SKM-1 (cell line): ENCODE measurements around the gene ABCC8.

Experiments used
- DNase-seq: peaks from one replicate; lab custom pipeline; 2025; ENCODE audit not compliant: unreplicated experiment; lab: John Stamatoyannopoulos, UW

ABCC8 gene

DNA sequence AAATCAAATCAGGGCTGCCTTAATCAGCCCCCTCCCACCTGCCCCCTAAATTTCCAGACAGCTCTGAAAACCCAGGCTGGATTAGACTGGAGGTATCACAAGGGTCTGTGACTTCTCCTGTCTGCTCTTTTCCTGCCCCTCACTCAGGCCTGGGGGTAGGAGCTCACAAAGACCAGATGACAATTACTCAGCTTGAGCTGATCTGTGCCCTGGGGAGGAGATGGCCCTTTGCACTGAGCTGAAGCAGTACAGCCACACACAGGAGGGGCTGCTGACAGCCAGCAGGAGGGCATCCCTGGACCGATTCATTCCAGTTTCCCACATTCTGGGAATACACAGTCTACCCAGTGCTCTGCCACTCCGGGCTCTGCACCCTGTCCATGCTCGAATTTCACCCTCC lies 4.2 kb downstream of the ABCC8 start:
- no peak for DNase-seq

GRCh38 chr11:17471501-17471900 lies 5.1 kb downstream of the ABCC8 start:
- no peak for DNase-seq

DNA sequence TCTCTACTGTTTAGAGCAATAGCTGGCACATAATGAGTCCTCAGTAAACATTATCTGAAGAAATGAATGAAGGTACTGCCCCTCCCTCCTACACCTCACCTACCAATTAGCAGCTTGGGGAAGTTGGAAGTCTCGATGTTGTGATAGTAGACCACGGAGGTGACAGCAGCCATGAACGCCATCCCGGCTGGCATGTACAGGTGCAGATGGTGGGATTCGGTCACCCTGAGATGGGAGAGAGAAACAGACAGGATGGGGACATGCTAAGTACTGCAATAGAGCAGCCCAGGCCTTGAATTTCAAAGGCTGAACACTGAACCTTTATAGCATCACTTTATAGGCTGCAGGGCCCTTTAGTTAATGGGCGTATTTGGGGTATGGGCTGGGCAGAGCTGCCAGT lies 6.6 kb downstream of the ABCC8 start:
- no peak for DNase-seq

- DNase-seq, result no peak
Measured at GRCh38 chr11:17468122-17468521, 8.5 kb downstream of the ABCC8 start.

- no peak for DNase-seq
Measured at GRCh38 chr11:17463546-17464174, 13.0 kb downstream of the ABCC8 start.

DNA sequence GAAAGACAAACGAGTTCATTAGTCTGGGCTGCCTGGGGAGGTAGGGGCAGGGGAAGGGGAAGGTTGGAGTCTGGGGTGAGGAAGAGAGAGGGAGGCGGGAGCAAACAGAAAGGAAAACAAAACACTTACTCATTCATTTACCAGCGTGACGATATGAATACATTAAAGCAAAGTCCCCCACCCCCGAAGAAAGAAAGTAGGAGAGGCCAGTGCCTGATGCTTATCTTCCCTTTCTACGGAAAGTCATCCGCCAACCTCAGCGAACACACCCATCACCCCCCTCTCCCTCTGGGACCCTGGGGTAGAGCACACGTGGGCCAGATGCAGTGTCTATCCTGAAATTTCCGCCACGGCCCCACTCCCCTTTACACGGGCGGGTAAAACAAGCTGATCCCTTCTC lies 13.7 kb downstream of the ABCC8 start:
- DNase-seq, result no peak

DNA sequence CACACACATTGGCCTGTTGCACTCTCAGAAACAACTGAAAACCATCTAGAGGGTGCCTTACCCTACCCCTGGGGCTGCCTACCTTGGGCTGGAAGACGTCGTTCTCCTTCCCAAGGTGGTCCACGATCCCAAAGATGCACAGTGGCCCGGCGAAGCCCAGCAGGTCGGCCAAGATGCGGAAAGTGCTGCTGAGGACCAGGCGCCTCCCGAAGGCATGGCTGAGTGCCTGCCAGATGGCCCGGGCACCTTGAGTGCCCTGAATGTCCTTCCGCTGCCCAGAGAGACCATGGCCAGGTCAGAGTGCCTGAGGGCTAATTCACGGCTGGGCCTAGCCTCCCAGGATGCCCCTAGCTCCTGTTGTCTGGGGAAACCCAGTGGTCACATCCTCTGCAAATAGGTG lies 16.2 kb downstream of the ABCC8 start:
- no peak for DNase-seq

DNA sequence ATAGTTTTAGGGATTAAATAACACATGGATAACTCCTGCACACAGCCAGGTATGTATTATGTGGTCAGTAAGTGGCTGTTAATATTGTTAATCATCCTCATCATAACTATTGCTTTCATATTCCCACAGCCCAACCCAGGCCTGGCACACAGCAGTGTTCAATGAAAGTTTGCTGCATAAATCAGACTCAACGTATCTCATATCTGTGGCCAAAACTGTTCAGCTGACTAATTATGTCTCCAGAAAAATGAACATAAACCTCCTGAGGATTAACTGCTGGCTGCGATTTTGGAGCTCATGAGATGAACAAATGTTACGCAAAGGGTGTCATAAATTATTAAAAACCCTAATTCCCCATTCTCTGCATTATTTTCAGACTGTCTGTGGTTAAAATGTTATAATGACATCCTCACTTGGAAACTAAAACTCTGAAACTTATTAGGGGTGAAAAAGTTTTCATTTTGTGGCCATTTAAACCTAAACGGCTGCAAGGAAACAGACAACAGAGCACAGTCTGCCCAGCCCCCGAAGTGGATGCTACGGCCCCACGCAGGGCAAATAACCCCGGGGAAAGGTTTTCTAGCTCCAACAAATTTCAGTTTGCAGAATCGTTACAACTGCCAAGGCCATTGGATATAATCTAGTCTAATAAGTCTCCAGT lies 17.3 kb downstream of the ABCC8 start:
- DNase-seq, result no peak

DNA sequence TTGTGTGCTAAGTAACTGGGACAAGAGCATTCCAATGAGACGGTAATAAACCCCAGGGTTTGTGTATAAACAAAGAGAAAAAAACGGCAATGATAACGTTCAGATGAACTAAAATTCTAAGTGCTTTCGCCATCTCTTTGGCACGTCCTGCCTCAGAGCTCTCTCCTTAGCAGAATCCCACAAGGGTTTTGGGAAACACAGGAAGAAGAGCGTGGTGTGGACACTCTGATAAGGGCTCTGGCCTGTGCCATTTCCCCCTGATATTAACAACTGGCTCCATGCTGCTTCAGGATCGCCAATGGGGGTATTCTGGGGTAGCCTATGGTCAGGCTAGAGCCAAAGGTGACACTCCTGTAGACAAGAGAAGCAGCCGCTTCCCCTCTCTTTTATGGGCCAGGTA lies 18.4 kb downstream of the ABCC8 start:
- no peak for DNase-seq

DNA sequence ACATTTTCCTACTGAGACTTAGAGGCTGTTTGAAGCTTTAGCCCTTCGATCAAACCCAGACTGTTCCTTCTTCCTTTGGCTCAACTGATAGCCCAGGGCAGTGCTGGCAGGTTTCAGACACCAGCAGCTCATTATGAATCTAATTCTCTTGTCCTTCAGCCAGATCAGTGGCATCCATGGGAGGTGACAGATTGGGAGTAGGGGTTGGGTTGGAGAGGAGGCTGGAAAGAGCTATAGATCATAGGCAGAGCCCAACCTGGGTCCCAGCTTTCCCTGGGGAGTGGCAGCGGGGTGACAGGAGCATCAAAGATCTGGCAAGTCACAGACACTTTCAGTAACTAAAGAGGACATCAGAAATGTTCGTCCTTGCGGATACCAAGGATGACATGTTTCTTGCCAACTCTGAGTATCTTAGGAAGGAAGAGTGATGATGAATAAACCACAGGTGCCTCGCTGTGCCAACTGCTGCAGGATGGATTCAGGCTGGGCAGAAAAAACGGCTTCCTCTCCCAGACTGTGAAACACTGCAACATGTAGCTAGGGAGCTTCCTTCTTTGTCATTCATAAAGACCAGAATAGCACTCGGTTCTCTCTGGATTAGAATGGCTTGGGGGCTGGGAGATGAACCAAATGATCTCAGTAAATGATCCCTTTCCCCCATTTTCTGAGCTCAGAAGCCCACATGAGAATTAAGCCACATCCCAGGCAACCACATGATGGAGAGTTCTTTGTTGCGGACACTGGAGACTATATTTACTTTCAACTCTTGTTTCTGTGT lies 19.1 kb downstream of the ABCC8 start:
- no peak for DNase-seq

DNA sequence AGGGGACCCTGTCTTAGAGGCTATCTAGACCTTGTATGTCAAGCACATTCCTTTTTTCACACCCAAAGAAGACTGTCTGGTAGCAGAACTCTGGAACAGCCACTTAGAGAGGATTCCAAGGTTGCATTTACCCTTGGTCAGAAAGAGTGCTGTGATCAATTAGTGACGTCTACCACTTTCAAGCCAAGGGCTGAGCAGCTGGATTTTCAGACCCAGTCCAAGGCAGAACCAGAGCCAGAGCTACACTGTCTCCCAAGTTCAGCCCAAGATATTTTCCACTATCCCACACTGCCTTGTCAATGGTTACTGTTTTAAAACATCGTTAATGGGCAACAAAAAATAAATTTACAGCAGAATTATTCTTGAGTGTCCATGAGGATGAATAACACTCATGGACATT lies 24.0 kb downstream of the ABCC8 start:
- DNase-seq, result no peak

DNA sequence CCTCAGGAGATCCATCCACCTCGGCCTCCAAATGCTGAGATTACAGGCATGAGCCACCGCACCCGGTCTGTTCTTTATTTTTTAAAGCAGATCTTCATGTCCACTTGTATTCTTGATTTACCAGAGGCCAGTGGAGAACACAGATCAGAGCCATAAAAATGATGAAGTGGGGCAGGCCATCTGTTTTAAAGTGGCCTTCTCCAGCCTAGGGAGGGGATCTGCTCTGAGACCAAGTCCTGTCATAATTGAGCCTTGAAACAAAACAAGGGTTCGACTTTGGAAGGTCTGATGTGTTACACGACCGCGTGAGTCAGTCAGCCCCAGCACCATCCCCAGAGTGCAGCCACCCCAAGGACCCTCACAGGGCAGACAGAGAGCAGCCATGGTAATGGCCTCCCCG lies 27.5 kb downstream of the ABCC8 start:
- no peak for DNase-seq

- no peak for DNase-seq
Measured at GRCh38 chr11:17446482-17446881, 30.2 kb downstream of the ABCC8 start.

DNA sequence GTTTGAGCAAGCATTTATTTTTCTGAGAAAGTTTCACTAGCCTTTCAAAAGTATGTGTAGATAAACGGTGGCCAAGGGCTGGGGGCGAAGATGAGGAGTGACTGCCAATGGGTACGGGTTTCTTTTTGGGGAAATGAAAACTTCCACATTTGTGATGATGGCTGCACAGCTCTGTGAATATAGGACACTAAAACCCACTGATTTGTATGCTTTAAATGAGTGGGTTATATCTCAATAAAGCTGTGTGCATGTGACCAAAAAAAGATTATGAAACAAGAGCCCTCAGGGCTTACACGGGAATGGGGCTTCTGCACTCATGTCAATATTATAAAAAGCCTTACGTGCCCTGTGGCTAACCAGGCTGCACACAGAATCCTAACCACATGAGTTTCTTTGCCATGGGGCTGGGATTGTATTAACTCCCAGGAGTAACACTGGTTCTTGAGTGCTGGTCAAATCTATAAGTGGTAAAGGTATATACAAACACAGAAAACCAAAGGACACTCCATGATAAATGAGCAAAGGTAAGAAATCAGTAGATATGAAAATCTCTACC lies 31.3 kb downstream of the ABCC8 start:
- no peak for DNase-seq

- DNase-seq, result no peak
Measured at GRCh38 chr11:17443926-17444690, 32.5 kb downstream of the ABCC8 start.

- no peak for DNase-seq
Measured at GRCh38 chr11:17443423-17443822, 33.2 kb downstream of the ABCC8 start.

GRCh38 chr11:17443000-17443399 lies 33.6 kb downstream of the ABCC8 start:
- no peak for DNase-seq

DNA sequence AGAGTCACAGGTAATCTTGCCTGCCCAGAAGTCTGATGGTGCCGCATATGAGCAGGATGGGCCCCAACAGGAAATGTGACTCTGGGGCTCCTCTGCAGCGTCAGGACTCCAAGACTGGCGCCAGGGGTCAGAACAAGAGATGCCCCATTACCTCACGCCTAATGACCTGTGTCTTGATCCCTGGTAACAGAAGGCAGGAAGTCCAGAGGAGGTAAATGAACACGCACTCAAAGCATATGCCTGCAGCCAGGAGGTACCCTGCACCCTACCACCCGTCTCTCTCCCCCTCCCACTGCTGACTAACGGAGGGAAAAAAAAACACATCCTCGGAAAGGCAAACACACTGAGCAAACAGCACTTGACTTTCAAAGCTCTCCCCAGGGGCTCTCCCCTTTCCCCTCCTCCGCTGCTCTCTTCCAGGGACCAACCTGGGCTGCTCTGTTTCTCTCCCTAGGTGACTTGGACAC lies 37.3 kb downstream of the ABCC8 start:
- no peak for DNase-seq

DNA sequence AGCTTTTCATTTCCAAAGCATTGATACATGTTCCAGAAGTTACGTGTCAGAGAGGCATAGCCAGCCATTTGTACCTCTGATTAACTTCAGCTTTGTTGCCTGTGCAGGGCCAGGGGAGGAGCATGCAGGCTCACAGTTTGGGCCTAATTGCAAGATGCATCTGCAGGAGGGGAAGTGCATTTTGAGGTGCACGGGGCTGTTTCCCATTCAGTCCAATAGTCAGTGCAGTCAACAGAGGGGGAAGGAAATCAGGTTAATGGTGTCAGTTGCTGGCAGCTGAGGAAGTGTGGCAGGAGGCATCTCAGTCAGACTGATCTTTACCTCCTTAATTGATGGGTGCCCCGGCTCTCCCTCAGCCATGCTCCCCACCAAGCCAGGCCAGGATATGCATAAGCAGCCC lies 39.3 kb downstream of the ABCC8 start:
- peak; percentile 29 for DNase-seq

GRCh38 chr11:17434108-17434507 lies 42.5 kb downstream of the ABCC8 start:
- DNase-seq, result no peak

- DNase-seq, result no peak
Measured at GRCh38 chr11:17432002-17432401, 44.6 kb downstream of the ABCC8 start.
